ENCODE data around the gene NRP2. TPM values are rescaled to one million over a fixed set of nuclear protein-coding genes. Genes with fewer than 3 reads are reported as not detected.

The NRP2 gene
- total RNA-seq, 1 donor from 2014 or later, result 20.0 TPM

DNA sequence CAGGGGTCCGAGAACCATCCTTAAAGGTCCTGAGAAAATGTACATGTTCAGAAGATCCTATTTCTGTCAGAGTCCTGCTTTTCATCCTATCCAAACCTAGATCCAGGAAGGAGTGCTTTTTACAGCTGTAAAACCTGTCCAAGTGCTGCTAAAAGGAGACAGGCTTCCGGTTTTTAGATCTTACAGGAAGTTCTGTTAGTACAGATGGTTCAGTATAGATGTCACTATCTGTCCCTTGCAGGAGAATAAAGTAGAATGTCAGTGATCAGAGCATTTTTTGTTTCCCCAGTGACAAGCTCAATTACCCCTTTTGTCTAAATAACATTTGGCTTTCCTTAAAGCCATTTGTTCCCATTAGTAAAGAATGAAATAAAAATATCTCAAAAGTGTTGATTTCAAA is 98.3 kb downstream of the NRP2 start:
- no peak for ATAC-seq

DNA sequence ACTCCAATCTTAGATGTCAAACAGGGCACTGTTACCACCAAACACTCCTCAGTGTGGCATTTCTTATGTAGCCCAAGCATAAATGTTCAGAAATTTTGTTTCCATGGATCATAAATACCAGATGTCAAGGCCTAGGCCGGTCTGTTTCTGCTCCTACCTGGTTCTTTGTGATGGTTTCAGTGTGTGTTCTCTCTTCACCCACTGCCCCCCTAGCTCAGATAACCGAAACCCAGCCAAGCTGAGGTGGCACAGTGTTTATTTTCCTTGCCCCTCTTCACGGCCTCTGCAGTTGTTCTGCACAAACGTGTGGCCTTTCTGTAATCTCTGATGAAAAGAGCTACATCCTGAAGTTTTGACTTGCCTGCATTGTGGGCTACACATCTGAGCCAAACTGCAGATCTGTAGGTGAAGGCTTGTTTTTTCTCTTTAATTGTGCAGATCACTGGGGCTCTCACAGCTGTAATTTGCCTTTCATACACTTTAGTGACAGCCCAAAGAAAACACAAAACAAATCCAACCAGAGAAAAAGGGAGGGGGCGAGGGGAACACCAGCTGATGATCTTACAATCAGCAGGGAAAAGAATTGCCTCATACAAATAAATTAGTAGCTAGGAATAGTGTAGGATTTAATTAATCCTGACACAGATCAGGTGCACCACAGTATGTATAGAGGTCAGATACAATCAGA is 99.1 kb downstream of the NRP2 start:
- no peak for ATAC-seq

DNA sequence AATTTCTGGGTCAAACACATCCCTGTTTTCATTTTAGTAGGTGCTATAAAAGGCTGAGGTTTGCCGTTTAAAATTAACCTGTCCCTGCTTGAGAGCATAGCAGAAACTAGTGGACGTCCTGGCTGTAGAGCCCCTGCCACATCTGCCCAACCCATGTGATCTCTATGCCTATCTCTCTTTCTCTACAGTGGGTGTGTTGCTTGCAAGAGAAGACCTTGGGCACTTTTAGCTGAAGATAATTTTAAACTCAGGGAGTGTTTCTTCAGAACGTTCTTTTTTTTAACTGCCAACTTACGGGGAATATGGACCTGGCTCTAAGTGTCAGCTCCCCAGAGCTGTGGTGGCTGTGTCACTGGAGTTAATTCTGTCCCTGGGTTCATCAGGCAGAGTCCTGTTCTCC is 100.6 kb downstream of the NRP2 start:
- ATAC-seq, result no peak

DNA sequence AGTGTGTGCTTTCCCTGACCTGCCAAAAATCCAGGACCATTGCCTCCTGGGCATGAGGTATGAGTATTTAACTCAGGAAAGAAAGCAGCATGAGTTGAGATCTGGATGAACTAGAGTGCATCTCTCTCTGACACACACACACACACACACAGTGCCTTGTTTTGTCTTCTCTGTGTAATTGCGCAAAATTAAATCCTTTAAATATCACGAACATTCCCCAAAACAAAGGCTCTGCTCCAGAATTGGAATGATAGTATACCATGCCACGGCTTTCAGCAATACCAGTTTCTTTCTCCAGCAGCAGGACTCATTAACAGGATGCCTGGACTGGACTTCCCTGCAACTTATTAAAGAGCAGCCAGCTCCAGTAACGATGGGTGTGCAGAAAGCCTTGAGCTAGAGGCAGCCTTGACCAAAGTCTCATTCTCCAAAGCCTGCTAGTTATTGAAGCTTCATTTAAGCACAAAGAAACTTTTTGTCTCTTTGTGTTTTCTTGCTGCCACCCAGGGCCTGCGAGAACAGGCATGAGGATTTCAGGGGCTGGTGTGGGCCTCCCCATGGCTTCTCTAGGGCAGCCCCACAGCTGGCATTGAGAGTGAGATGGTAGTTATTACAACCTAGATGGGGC is 101.7 kb downstream of the NRP2 start:
- ATAC-seq, result no peak

DNA sequence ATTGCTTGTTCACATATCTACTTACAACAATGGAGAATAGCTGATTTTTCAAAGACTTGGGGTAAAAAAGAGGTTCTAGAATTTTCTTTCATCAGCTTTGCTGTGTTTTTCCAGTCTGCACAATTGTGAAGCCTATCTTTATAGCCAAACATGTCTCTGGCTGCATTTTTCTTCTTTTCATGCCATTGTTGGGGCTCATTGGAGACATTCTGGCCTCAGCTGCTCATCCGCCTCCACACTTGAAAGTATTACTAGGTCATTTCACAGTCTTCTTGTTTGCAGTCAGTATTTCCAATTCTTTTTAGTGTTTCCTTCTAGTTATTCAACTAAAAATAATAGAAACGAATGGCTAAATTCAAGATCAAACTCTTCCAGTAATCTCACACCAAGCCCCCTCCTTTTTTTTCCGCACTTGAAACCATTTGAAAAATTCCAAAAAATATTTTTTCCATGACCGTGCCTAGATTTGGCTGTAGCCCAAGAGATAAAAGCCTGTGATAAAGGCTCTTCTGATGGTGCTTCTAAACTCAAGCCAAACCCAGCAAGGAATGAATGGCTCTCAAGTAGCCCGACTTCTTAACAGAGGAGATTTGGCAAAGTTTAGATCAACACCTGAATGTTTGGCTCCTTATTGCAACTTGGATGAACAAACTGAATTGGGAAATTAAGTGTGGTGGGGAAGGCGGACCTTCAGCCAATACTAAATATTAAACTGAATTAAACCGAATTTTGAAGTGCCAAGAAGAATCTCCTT is 103.4 kb downstream of the NRP2 start:
- no peak for ATAC-seq

DNA sequence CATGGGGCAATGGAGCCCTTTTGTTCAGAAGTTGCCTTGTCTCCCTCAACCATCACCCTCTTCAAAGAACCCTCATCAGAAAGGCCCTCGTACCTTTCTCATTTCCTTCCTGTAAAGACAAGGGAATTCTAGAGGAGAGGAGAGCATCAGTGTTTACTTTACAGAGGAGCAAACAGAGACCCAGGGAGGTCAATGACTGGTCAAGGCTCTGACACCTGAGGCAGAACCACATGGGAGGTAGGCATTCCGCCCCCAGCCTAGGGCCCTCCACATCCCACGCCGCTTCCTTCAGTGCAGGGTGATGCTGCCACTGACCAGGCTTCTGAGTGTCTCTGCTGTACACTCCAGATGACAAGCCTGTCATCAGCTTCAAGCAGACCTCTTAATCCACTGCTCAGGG is 104.7 kb downstream of the NRP2 start:
- ATAC-seq, result no peak

DNA sequence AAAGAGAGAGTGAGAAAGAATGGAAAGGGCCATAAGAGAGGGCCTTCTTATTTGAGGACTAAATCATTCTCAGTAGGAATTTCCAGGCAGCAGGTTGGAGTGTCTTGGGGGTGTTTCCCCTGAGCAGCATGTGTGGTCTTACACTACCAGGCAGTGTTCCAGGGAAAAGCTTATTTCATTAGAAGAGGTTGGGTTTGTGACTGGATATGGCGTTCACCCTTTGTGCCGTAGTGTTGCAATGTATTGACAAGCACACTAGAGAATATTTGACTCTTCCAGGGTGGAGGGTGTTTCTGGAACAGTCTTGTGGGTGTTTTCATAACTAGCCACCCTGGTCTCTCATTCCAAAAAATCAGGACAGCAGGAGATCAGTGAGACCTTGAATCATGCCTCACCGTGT is 105.5 kb downstream of the NRP2 start:
- ATAC-seq, result no peak

DNA sequence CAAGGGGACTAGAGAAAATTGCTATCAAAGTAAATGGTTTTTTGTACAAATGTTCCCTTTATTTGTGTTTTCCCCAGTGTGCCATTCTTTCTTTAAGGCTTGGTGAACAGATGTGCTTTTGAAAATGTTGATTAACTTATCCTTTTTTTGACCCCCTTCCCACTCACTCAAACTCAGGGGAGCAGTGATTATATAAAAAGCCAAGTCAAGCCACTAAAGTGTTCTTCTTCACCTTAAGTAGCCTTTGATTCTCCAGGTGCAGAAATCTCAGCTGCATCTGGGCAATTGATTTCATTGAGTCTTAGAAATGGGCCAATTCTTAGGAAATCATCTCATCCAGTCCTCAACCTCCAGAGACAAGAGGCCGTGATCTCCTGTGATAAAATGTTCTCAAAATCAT is 107.6 kb downstream of the NRP2 start:
- no peak for ATAC-seq

DNA sequence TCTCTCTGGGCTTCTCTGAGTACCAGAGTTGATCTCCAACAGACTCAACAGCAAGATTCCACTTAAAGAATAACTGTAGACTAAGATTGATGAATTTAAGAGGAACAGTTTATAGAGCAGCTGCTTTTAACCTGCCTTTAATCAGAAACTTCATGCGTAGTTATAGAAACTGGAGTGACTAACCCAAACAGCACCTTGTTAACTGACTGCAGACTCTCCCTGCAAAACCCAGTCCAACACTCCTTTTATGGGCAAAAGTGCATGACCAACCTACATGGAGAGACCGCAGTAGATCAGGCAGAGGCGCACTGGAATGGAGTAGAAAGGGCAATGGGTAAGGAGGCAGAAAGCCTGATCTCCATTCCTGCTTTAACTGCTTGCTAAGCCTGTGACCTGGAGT is 110.6 kb downstream of the NRP2 start:
- no peak for ATAC-seq

DNA sequence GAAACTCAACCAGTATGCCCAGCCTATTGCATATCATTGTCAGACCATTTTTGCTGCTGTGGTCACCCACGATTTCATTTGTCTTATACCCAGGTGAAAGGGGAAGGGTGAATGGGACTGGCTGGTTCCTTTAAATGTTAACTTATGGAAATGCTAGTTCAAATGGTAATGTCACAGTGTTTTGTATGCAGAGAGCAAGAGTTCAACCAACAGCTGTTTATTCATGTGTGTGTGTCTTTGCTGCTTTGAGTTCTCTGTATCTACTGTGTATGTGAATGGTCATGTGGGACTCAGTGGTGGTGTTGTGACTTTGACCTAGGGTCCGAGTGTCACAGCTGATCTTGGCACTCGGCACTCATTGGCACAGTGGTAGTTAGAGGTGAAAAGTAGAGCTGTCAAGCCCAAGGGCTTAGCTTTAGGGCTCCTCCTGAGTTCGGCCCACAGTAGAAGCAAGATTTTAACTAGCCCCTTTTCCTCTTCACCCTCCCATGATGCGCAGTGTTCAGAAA is 114.6 kb downstream of the NRP2 start:
- no peak for ATAC-seq

DNA sequence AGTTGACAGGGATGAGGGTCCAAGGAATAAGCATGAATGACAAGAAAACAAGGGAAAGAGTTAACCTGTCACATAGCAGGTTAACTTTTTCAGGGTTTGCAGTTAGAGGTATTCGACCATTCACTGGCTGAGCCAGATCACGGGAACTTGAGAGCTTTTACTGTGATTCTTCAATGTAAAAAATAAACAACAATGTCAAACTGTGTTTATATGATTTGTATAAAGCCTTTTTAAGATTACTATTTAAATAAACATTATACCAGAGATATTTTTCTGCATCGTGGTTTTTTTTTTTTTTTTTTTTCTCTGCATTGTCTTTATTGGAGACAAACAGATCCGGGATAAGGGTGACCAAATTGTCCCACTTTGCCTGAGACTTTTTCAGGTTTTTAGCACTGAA is 115.6 kb downstream of the NRP2 start:
- no peak for ATAC-seq

DNA sequence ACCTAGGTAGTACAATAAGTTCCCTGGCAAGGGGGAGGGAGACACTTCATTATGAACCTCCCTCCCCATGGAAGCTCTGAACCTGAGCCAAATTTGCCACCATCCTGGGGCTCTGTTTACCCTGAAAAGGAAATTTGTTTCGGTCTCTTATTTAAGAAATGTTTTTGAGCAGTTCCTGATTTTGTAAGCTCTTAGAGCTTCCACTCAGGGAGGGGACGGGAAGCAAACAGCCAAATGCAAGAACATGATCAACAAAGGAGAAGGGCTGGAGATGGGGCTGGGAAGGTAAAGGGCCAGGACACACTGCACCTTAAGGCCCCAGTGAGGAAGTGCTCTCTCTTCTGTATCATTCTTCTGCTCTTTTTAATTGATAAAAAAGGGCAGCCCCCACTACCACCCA is 117.9 kb downstream of the NRP2 start:
- ATAC-seq, result no peak

DNA sequence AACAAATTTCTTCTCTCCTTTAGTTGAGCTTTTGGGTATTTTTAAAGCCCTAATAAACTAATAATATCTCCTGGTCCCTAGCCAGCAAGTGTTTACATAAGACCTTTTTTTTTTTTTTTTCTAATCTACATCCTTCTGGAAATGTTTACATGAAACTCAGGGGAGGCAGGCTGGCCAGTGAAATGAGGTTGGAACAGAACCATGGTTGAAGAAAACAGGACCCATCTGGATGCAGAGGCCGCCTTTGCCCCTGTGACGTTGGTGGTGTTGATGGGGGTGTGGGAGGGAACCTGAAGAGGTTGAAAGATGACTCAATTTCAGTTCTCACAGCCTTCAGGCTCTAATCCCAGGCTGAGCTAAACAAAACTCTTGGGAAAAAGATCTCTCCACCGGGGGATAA is 118.5 kb downstream of the NRP2 start:
- ATAC-seq, result no peak

DNA sequence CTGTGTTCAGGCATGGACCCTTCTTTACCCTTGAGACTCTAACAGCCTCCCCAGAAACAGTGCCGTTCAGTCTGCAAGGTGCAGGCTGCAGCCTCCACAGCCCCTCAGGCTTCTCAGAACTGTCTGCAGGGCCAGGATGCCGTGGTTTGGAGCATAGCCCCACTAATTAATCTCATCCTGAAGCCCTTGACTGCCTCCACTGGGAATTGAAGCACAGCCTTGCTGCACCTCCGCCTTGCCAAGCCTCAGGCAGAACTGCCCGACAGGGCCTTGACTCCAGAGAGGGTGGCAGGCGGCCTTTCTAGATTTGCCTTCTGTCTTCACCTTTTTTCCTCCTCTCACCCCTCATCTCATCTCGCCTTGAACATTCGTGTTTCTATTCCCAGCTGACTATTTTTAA is 119.8 kb downstream of the NRP2 start:
- ATAC-seq, result no peak

DNA sequence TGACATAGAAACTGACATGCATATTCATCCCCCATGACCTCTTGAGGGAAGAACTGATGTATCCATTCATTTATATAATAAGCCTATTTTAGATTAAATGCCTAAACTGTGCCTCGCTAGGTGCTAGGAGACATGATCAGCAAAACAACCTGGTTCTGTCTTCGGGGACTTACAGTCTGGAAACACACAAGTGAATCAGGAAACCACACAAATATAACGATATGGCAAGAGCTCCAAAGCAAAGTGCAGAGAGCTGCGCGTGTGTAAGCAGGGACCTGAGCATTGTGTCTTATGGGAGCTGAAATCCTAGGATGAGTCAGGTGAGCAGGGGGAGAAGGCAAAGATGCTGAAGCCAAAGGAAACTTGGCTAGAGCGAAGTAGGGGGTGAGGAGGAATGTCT is 120.6 kb downstream of the NRP2 start:
- no peak for ATAC-seq

DNA sequence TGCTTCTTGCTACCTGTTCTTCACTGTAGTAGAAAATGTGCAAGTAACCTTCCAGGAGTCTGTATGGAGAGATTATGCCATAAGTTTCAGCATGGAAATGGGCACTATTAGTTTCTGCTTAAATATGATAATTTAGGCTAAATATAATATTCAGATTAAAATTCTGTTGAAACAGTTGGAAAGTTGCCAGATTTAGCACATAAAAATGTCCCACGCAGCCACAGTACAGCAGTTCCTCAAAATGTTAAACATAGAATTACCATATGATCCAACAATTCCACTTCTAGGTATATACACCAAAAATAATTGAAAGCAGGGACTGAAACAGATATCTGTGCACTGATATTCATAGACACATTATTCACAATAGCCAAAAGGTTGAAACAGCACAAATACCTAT is 121.2 kb downstream of the NRP2 start:
- ATAC-seq, result no peak

DNA sequence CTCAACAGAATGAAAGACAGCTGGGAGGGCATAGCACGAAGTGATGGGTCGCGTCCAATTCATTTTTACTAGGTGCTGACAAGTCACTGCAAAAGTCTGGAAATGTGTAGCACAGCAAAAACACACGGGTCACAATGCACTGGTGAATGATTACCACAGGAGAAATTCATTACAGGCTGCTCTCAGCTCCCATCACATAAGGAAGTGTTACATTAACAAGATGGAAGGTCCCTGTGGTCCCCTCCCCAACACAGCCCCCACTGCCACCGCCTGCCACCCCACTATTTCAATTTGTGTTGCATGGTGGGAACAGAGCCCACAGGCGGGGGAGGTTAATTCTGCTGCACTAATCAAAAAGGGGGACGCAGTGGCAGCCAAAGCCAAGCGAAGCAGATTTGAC is 122.8 kb downstream of the NRP2 start:
- no peak for ATAC-seq

DNA sequence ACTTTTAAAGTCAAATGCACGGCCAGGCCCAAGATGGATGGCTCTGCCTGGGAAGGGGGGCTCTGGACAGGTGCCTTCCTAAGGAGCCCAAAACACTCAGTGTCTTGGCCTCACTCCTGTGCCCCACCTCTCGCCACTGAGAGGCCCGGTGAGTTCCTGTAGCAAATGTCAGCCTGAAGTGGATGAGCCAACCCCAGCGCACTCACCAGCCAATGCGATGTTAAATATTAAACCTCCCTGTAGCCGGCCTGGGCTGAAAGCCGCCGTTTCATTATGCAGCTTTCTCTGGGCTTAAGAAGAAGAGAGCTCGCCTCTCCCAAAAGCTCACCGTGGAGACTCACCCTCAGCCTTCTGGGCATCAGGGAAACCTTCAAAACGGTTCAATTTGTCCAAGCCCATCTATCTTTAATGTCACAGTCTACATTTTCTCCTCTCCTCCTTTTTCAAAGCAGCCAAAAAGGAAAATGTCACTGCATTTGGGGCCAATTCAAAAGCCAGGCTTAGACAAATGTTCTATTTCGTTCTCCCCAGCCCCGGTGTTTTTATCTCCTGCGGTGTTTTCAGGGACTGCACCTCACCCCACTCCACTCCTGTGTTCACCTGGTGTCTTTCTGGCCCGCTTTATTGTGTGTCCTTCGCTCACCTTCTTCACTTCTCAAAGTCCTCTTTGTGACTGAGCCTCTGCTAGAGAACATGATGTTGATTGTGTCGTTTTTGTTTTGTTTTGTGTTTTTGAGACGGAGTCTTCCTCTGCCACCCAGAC is 124.0 kb downstream of the NRP2 start:
- no peak for ATAC-seq

DNA sequence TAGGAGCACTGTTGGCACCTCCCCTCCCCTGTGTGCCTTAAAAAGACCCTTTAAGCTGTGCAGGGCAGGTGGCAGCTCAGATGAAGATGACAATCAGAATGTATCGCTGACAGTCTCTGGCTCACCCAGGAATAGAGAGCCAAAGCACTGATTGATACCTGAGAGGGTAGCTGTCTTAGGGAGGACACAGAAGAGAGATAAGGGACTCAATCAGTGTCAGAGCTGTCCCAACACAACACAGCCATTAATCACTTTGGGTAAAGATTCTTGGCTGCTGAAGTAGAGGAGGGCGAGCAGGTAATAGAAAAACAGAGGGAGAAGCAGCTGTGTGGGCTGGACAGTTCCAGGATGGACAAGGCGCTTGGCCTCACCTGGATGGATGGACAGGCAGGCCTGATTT is 124.9 kb downstream of the NRP2 start:
- ATAC-seq, result no peak

DNA sequence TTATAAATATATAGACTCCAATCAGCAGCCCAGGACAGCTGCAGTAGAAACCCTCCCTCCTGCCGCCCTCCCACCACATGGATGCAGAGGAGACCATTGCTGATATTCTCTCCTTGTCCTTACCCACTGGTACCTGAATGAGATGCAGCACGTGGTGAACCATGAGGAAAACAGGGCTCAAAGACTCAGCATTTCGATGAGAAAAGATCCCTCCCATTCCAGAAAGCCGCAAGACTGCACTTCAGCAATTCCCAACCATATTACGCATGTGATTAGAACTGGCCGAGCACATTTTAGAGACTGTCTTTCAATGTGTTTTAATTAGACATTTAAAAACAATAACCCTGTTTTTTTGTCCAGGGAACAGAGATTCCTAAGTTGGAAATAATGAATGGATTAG is 125.5 kb downstream of the NRP2 start:
- no peak for ATAC-seq

DNA sequence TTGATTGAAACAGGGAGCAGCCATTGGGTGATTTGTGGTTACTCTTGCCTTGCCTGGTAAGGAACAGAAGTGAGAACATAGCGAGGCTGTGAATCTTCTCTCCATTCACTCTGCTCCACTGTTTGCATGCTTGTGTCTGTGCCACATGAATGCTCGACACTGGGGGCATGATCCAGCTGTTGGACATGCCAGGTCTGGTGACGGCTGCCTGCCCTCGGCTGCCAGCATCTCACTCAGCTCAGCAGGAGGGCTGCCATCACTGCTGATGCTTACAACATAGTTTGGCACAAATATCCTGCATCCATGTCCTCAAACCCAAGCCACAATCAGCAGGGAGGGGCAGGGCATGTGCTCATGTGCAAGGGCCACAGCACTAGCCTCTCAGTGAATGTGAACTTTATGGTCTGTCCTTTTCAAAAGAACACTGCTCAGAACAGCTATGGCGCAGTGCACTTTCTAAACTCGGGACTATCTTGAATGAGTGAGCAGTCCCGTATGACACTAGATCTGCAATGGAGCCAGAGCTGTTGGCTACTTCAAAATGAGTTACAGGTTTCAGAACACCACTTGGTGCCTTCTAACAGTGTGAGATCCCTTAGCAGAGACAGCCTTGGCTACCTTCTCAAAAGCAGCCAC is 126.3 kb downstream of the NRP2 start:
- no peak for ATAC-seq

DNA sequence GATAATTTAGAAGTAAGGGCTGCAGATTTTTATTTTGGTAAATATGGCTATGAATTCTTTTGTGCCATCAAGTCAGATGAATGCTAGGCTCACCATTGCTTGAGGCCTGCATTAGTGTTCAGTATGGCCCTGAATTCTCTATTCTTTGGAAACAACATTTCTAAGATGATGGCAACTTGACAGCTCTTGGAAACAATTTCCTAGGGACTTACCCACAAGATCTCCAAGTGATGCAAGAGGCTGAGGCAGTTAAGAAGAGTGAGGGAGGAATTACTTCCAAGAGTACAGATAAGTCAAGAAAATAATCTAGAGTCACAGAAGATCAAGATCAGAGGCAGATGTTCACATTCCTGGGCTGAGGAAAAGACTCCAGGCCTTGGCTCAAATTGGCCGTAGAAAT is 129.1 kb downstream of the NRP2 start:
- no peak for ATAC-seq

DNA sequence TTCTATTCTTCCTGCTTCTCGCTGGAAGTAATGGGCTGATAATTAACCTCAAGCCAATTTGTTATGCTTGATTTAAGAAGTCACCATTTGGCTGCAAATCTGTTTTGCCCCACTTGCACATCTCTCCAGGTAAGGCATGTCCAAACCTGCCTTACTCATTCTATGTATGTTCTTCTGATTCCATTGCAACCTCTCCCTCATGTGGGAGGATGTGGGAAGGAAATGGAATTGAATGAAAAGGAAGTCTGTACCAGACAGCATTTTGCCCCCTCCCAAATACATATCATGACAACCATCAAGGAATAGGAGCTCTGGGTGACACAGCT is 131.7 kb downstream of the NRP2 start:
- no peak for ATAC-seq
